ENCODE measurements around the gene MYH7. TPM values are rescaled to one million over a fixed set of nuclear protein-coding genes. Genes with fewer than 3 reads are reported as not detected.
A peak's percentile ranks its signal among the peaks of the same experiment; 100 is the strongest.

MYH7 gene
- polyA plus RNA-seq, 3 donors: 0.19 to 0.53 (median 0.35) TPM

DNA sequence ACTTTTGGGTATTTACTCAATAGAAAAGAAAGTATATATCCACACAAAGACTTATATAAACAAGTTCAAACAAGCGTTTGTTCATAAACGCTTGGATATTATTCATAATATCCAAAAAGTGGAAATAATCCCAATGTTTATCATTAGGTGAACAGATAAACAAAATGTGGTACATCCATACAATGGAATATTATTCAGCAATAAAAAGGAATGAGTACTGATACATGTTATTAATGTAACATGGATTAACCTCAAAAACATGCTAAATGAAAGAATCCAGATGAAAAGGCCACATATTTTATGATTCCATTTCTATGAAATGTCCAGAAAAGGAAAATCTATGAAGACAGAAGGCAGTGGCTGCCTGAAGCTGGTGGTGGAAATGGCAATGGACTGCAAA is 16.8 kb upstream of the MYH7 start:
- no peak for DNase-seq (ENCODE audit: extremely low read depth in 1 of 11, low read depth in 9 of 11, low spot score in 4 of 11)

DNA sequence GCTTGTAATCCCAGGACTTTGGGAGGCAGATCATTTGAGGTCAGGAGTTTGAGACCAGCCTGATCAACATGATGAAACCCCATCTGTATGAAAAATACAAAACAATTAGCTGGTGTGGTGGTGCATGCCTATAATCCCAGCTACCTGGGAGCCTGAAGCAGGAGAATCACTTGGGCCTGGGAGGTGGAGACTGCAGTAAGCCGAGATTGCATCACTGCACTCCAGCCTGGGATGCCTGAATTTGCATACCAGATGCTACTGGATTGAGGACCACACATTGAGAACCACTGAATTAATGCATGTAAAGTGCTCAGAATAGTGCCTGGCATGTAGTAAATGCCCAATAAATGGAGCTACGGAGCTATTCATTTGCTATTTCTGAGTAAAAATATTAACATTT is 14.9 kb upstream of the MYH7 start:
- no peak for DNase-seq (ENCODE audit: extremely low read depth in 1 of 11, low read depth in 9 of 11, low spot score in 4 of 11)

DNA sequence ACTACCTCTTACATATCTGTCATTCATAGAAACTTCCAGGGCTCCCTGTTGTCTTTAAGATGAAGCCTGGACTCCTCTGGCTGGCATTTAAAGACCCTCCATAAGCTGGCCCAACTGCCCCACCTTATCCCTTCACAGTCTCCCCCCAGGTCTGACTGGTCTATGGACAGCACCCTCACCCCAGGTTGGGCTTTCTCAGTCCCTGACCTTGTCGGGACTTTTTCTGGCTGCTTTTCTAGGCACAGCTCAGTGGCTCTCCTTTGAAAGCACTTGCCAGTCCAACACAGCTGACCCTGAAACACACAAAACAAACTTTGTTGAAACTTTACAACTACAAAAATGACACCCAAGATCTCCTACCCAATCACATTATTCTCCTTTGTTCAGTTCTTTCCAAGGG is 13.9 kb upstream of the MYH7 start:
- no peak for DNase-seq (ENCODE audit: extremely low read depth in 1 of 11, low read depth in 9 of 11, low spot score in 4 of 11)

DNA sequence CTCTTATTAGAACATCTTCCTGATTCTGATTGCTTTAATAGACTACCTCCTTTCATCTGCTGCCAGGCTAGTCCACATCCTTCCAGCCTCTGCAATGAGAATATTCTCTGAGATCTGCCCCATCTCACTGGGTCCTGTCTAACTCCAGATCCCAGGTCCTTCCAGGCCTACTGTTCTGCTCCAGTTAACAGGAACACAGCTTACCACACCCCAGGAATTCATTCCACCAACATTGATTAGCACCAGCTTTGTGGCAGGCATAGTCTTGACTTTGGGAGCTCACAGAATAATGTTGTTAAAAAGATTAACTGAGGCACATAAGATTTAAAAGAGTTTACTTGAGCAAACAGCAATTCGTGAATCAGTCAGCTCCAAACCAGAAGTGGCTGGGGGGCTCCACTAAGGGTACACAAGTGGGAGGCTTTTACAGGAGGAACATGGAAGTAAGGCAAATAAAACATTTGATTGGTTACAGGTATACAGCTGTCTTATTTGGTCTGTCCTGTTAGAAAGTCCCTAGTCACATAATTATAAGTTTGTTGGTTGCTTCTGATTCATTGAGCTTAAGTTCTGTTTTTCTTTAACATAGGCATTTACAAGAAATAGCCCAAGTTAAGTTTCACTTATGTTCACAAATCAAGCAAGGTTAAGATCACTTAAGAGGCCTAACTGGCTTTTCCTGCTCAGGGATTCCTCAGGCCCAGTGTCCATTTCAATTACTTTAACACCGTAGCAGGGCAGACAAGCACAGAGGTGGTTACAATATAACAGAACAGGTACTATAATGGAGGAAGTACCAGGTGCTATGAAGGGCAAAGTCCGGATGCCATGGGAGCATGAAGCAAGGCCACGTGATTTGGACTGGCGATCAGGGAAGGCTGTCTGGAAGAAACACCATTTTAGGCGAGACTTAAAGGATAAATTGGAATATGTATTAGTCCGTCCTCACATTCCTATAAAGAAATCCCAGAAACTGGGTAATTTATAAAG is 12.2 kb upstream of the MYH7 start:
- DNase-seq (ENCODE audit: extremely low read depth in 1 of 11, low read depth in 9 of 11, low spot score in 4 of 11): peak in 3 of 11 donors; percentile 25 to 68 (median 50)

DNA sequence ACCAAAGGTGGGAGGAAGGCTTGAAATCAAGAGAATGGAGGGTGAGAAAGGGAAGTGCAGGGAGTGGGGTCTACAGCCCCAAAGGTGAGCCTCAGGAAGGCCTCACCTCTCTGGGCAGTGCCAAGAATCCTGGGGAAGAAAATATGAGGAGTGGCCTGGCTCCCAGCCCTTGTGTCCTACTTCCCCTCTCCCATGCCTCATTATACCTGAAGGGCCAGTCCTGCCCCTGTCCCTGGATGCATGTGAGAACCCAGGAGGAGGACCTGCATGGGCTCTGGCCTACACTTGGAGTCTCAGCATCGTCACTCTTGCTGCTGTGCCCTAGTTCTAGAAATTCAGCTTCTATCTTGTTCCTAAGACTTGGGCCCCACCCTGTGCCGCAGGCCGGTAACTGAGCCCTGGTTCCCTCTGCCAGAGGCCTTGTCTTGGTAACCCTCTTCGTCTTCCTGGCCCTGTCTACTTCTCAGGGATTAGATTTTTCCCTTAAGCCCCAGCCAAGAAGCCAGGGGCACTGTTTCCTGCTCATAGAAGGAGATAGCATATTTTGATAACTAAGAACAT is 10.9 kb upstream of the MYH7 start:
- no peak for DNase-seq (ENCODE audit: extremely low read depth in 1 of 11, low read depth in 9 of 11, low spot score in 4 of 11)

DNA sequence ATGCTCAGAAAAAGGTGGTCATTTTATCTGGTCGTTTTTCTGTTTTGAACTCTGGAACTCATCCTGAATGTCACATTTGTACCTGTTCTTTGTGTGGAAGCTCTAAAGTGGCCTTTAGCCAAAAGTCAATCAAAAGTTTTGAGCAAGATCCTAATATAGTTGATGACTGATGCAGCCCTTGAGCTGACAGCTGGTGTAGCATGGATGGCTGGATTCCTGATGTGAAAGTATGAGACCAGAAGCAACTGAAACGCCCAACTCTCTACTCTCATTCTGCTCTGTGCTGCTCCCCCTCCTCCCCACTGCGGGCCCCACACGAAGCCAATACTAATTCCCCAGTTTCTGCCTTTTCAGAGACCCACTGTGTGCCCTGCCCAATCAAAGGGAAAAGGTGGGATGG is 10.3 kb upstream of the MYH7 start:
- no peak for DNase-seq (ENCODE audit: extremely low read depth in 1 of 11, low read depth in 9 of 11, low spot score in 4 of 11)

DNA sequence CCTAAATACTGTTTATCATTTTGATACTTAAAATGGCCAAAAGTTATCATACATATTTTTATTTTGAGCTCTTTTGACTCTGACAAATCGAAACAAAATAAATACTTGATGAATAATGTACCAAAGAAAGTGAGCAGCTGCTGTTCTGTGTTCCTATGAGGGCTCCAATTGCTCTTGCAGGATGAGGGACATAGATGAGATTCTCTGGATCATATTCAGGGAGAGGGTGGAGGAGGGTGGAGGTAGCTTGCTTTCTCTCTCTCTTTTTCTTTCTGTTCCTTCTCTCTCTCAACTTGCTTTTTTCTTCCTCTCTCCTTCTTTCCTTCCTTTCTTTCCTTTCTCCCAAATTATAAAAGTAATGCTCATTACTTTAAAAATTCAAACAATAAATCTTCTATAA is 8.9 kb upstream of the MYH7 start:
- no peak for DNase-seq (ENCODE audit: extremely low read depth in 1 of 11, low read depth in 9 of 11, low spot score in 4 of 11)

DNA sequence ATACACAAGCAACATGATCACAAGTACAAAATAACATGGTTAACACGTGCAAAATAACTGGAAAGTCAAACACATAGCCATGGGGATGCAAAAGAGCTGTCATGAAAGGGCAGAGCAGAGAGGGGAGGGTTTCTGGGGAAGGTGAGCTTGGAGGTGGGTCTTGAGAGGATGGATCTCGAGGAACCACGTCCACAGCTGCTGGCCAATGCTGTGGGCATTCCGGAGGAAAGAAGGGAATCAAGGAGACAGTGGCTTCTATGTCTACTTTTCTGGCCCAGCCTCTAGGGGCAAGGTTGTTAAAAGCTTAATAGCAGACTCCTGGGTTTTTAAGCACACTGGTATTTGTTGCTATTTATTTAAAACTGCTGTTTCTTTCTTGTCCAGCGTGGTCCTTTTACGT is 8.4 kb upstream of the MYH7 start:
- DNase-seq (ENCODE audit: extremely low read depth in 1 of 11, low read depth in 9 of 11, low spot score in 4 of 11): no peak

DNA sequence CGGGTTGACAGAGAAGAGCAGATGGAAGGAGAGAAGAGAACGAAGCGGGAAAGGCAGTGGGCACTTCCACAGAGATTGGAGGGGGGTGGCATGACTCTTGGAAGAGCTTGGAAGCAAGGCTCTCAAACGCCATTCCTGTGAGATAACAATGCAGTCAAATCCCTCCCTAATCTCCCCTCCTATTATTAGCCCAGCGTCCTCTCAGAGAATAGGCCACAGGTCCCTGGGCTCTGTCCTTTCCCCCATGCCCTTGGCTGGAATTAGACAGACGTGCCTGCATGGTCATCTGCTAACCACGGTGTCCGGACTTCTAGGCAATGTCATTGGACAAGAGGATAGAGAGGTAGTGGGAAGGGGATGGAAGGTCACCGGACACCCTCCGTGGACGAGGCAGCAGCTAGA is 8.0 kb upstream of the MYH7 start:
- no peak for DNase-seq (ENCODE audit: extremely low read depth in 1 of 11, low read depth in 9 of 11, low spot score in 4 of 11)

DNA sequence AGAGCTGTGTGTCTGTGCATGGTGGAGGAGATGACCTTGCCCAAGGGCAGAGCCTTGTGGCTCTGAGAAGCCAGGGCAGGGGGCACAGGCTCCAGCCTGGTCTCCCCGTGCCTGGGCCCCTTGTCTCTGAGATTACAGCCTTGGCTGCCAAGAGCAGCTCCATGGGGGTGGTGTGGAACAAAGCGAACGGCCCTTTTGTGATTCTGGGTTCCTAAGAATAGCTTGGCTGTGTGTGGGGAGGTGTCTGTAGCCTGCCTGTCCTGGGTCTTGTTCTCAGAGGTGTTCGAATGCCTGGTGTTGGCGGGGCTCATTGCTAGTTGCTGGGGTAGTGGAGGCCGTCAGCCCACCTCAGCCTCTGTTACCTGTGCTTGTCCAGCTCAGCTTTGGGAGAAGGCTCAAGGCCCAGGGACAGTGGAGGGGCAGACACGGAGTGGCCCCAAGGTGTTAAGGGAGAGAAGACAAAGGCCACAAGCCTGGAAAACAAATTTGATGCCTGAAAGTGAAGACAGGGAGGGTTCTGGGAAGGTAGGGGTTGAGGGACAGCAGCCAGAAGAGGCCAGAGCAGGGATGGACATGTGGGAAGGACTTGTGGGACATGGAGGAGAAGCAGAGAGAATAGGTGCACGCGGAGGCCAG is 7.4 kb upstream of the MYH7 start:
- DNase-seq (ENCODE audit: extremely low read depth in 1 of 11, low read depth in 9 of 11, low spot score in 4 of 11): no peak

DNA sequence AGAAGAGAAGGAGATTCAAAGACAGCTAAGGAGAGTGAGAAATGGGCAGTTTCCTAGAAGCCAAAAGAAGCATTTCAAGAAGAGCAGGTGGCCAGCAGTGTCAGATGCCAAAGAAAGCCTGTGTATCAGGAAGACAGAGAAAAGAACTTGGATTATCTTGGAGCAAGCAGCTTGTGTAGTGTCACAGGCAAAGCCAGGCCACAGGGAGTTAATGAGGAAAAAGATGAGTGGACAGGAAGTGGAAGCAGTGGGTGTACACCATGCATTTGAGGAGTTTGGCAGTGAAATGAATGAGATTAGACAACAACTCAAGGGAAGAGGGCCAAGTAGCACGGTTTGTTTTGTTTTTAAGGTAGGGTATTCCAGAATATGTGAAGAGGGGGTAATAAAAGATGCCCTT is 5.6 kb upstream of the MYH7 start:
- no peak for DNase-seq (ENCODE audit: extremely low read depth in 1 of 11, low read depth in 9 of 11, low spot score in 4 of 11)

DNA sequence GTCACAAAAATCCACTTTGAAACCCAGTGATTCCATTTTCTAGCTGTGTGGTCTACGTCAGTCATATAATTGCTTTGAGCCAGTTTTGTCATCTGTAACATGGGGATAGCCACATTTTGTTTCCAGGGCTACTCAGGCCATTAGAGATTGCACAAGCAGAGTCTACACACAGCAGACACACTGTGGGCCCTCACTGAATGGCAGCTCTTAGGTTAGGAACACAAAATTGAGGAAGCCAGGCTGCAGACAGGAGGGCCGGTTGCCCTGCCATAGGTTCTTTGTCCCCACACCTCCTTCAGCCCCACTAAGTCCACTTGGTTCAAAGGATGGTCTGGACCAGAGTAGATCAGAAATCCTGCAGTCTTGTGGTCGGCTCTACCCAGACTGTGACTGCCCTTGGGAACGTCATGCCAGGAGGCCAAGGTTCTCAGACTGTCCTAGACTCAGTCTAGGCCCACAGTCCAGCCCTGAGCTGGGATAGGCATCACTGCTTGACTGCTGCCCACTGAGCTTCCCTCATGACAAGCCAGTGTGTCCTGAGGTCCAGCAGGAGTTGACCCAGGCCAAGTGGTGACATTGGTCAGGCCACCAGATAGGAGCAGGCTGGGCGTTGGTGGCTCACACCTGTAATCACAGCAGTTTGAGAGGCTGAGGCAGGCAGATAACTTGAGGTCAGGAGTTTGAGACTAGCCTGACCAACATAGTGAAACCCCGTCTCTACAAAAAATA is 3.8 kb upstream of the MYH7 start:
- no peak for DNase-seq (ENCODE audit: extremely low read depth in 1 of 11, low read depth in 9 of 11, low spot score in 4 of 11)

DNA sequence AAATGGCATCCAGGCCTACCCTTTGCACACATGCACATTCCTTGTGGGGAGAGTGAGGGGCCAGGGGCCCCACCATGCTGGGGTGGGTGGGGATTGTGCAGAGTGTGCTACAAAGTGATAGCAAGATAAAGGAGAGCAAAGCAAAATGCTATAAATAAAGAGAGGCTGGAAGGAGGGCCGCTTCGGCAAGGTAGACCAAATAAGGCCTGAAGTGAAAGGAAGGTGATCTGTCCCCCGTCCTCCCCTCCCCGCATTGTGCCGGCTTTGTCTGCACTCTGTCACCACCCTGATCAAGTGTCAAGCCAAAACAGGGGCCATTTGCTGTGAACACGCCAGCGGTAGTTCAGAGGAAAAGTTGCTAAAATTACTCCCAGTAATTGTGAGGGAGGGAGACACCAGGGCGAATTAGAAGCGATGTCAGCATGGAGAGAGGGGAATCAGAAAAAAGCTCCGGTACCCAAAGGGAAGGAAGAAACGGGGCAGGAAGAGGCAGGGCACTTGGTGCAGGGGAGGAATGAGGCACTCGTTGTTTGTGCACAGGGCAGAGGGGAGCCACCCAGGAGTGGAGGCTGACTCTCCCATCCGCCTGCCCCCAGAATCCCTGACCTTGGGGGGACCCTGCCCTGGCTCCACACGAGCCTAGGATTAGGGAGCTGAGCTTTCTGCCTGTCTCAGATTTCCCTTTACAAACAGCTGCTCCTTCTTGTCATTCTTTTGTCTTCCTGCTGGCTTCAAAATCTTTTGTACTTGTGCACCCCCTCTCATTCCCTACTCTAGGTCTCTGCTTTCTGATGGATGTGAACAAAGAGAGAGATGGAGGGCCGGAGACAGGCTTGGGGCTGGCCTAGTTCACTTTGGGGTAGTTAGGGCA is 2.9 kb upstream of the MYH7 start:
- no peak for DNase-seq (ENCODE audit: extremely low read depth in 1 of 11, low read depth in 9 of 11, low spot score in 4 of 11)

DNA sequence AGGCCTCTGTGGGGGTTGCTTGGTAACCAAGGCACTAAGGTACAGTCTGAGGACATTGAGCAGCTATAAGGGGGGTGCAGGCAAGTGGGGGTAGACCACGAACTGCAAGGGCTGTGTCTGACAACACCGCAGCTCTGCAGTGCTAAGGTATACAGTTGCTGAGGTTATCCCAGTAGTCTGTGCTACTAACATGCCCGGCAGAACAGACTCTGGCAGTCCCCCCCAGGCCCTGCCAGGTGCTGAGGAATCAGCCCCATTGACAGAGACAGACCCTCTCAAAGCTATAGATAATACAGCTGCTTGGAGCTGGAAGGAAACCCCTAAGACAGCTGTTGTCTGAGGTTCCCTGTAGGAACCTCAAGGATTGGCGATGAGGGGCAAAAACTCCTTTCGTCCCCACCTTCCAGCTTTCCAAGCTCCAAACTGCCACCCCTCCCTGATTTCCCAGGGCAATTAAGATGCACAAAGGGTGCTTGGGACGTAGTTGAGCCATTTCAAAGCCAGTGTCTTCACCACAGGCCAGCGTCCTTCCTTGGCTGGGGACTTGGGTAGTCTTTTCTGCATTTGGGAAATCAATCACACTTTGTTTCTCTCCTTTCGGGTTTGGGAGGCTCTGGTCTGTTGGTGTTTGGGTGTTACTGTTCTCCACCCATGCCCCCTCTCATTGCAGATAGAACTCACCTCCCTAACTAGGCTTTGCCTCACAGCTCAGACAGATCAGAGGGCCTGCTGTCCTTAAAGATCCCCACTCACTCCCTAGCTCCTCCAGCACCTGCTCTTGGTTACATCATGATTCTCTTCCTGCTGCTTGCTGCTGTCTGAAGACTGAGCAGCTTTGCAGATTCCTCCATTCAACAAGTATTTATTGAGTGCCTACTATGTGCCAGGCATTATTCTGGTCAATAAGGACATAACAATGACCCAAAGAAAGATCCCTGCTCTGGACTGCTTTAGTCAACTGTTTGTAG is 2.0 kb upstream of the MYH7 start:
- no peak for DNase-seq (ENCODE audit: extremely low read depth in 1 of 11, low read depth in 9 of 11, low spot score in 4 of 11)

DNA sequence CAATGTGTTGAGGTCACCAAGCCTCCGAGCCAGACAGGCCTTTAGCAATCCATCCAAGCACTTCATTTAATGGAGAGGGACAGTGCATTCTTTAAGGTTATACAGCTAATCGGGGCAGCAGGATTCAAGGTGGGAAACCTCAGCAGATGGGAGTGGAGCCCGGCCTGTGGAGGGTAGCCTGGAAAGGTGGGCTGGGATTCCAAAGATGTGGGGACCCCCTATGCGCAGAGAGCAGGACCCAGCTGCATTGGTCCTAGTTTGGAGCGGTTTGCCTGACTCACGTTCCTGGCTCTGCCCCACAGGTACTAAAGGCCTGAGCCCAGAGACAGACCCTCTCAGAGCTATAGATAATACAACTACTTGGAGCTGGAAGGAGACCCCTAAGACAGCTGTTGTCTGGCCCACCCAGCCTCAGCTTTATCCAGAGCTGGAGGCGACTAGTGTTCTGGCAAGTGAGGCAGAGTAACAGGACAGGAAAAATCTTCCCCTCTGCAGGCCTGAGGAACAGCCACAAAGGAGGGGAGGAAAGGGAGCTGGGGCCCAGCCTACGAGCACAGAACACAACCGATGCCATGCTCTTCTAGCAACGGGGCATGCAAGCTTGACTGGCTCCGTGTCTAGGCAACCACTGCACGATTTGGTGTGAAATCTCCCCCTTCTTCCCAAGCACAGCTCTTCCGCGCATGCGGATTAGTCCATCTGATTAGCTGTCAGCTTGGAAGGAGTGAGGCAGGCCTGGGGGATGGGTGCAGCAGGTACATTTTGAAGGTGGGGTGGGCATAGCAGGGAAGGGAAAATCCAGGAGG is 1.1 kb upstream of the MYH7 start:
- DNase-seq (ENCODE audit: extremely low read depth in 1 of 11, low read depth in 9 of 11, low spot score in 4 of 11): peak; percentile 66 to 92 (median 80)

DNA sequence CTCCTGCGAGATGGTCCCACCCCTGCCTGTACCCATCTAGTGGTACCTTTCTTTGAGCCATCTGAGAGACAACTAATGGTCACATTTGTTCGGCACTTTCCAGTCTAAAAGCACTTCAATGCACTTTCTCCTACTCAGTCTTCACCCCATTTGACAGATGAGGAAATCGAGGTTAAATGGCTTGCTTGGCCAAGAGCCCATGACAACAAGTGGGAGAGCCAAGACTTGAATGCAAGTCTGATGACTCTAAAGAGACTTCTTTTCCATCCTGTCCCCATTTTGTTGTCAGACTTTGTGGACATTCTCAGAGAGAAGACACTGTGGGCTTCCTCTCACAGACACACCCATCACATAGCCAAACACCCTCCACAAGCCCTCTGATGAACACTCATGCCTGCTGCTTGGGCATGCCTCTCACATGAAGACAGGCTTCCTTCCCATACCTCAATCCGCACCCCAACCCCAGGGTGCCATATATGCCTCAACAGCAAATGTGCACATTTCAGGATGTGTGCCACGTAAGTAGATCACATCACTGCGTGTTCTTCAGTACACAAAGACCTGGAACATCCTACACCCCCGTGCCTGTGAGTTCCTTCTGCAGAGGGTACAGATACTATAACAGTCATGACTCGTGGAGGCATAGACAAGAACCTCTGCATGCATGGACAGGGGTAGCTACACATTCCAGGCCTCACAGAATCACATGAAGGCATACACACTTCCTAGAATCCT is 805 bp downstream of the MYH7 start:
- no peak for DNase-seq (ENCODE audit: extremely low read depth in 1 of 11, low read depth in 9 of 11, low spot score in 4 of 11)
